Subcutaneous adipose tissue (tissue), 4 donors: ENCODE results near the gene CCDC110. TPM values are rescaled to one million over a fixed set of nuclear protein-coding genes. Genes with fewer than 3 reads are reported as not detected.

Experiments
- CTCF ChIP-seq: fragments of 450-650 bp; IDR thresholded peaks from one replicate; pipeline ENCODE4 v1.5.1; 2016; ENCODE audit warnings: low read depth, mild to moderate bottlenecking, control low read depth, antibody characterized with exemption, moderate library complexity
- total RNA-seq, 4 donors: library from RNA; depleted of rRNA; stranded (reverse); fragments of >200 nt; gene quantifications; one replicate each; pipeline ENCODE4 v1.1.0, GENCODE V29; 2016

The CCDC110 gene
- total RNA-seq, 4 donors from 2014 or later = 0.22 to 1.3 (median 0.59) TPM

DNA sequence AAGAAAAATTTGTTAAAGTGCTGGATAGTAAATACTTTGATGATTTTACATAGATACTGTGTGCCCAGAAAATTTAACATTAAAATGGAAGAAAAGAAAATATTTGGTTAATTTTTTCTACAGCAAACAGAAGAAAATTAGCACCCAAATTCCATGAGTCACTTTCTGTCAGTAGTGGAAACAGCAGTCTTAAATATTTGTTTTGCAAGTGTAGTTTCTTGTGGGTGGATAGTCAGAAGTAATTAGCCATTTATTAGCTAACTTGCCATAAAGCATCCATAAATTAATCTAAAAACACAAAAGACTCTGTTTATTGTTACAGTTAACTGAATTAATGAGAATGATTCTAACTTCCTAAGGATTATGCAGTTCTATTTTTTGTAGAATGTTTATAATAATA lies 36.1 kb downstream of the CCDC110 start:
- TF ChIP-seq CTCF = no peak

- TF ChIP-seq CTCF = no peak
Observed at GRCh38 chr4:185429660-185430059, 41.9 kb downstream of the CCDC110 start.

DNA sequence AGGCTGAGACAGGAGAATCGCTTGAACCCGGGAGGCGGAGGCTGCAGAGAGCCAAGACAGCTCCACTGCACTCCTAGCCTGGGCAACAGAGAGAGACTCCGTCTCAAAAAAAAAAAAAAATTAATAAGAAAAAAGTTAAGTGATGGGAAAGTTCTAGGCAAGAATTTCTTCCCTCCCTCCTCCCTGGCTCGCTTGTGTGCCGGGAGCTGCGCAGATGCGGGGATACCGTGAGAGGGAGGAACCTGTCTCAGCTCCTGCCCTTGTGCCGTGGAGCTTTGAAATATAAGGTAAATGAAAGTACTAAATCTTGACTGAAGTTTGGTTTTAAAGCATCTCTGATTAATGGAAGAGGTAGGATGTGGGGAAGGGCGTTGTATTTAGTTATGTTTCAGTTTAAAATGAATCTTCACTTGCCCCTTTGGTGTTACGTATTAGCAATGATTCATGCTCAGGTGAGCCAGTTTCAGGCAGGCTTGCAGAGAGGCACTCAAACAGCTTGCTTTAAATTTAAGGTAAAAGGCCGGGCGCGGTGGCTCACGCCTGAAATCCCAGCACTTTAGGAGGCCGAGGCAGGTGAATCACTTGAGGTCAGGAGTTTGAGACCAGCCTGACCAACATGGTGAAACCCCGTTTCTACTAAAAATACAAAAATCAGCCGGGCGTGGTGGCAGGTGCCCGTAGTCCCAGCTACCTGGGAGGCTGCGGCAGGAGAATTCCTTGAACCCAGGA lies 44.4 kb downstream of the CCDC110 start:
- no peak for TF ChIP-seq CTCF

GRCh38 chr4:185425647-185426352 lies 45.7 kb downstream of the CCDC110 start, which contains the start of gene UFSP2:
Gene UFSP2, minus strand, starts transcription at chr4:185425964. Its CDS starts 96 bp downstream, at chr4:185425868.
- no peak for TF ChIP-seq CTCF

GRCh38 chr4:185424905-185425646 lies 46.5 kb downstream of the CCDC110 start:
- no peak for TF ChIP-seq CTCF

DNA sequence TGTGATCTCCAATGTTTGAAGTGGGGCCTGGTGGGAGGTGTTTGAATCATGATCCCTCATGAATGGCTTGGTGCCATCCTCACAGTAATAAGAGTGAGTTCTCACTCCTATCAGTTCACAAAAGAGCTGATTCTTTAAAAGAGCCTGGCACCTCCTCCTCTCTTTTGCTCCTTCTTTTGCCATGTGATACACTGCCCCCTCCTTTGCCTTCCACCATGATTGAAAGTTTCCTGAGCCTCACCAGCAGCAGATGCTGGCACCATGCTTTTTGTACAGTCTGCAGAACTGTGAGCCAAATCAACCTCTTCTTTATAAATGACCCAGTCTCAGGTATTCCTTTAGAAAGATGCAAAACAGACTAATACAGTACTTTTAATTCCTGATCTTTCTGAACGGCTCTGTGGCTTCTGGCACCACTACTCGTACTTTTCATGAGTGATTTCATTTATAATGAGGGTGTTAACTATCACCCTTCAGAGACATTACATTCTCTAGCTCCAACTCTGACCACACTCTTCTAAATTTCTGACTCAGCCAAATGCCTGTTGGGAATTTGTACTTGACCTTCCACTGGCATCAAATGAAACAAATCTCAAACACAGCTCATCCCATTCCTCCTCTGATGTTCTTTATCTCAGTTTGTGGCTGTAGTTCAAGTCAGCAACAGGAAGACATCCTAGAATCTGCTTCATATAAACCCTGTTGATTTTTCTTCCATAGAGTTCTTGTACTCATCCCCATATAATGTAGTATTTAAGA lies 50.0 kb downstream of the CCDC110 start:
- no peak for TF ChIP-seq CTCF
